ENCODE results near the gene FAM162A. TPM values are rescaled to one million over a fixed set of nuclear protein-coding genes. Genes with fewer than 3 reads are reported as not detected.

Gene FAM162A
- total and polyA plus RNA-seq, 4 donors, result 16.6 to 160 (median 29.6) TPM

DNA sequence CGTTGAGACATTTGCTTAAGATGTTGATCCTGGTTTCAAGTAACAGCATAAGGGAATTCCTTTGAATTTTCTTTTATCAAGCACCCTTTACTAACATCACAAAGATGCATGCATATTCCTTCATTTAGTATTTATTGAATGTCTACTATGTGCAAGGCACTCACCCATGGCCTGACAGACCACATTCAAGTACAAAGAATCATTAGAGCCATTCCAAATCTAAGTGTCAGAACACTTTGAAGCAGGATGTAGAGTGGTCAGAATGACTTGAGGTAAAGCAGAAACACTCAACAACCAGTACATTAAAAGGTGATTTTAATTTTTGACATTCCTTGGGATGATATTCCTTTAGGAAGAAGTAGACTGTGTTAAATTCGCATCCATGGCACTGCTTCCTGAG, 37.9 kb downstream of the FAM162A start:
- no peaks in the 10 kb centered on the region for H3K27me3 ChIP-seq (ENCODE audit: control insufficient read depth in 4 of 4, insufficient read depth in 4 of 4, low read length in 3 of 4)
- H3K27ac ChIP-seq (ENCODE audit: low read depth in 1 of 2, low read length in 2 of 2), result no peak overlapping the region
- WGBS, result 94% methylated on average over 2 of the region's 2 CpGs
- H3K4me1 ChIP-seq (ENCODE audit: control insufficient read depth in 4 of 4, insufficient read depth in 4 of 4, low read length in 3 of 4), result peaks cover 4 to 6% (median 5%) of the 10 kb centered on the region in 4 donors
- H3K9me3 ChIP-seq (ENCODE audit: control insufficient read depth in 4 of 4, low read length in 3 of 4), result no peaks in the 10 kb centered on the region
- TF ChIP-seq JUND (IDR thresholded peaks at IDR 0.05), result no peak
- TF ChIP-seq RAD21 (IDR thresholded peaks at IDR 0.05), result no peak
- TF ChIP-seq FOXA1 (IDR thresholded peaks at IDR 0.05), result no peak
- no peak for TF ChIP-seq RXRA (IDR thresholded peaks at IDR 0.05)
- DNase-seq (ENCODE audit: low spot score), result no peak
- H3K9ac ChIP-seq (ENCODE audit: low read depth in 1 of 2, low read length in 2 of 2), result no peak overlapping the region
- H3K4me3 ChIP-seq (ENCODE audit: low read depth in 1 of 3, low read length in 3 of 3), result no peak overlapping the region
- H3K36me3 ChIP-seq (ENCODE audit: control insufficient read depth in 4 of 4, insufficient read depth in 3 of 4, low read depth in 1 of 4, low read length in 3 of 4), result peaks cover 4 to 29% (median 19%) of the 10 kb centered on the region in 4 donors

DNA sequence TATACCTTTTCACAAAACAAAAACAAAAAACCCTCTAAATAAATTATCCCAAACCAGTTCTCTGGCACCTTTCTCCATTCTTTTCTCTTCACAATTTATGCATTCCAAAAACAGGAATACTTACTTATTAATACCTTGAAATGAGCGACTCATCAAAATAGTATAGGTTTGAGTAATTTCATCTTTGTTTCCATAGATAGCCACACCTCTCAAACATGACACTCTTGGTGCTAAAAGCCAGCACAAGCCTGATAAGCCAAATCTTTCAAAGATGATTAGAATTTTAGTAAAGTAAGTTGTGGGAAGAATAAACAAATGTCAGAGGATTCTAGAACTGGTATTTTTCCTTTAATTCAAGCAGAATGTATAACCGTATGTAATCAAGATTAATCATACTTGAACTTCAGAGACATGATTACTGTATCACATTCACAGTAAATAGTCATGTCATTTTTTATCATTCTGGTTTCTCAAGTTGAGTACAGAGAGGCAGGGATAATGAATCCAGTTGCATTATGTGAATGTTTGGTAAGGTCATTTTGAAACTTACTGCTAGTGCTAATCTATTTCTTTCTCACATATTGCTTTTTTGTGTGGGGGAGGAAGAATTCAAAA, 44.0 kb downstream of the FAM162A start:
- TF ChIP-seq, protein P1, sequence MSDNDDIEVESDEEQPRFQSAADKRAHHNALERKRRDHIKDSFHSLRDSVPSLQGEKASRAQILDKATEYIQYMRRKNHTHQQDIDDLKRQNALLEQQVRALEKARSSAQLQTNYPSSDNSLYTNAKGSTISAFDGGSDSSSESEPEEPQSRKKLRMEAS (IDR thresholded peaks at IDR 0.05), result no peak
- TF ChIP-seq HNF4G (IDR thresholded peaks at IDR 0.05) (no peak), FOXA1 (IDR thresholded peaks at IDR 0.05) (no peak), RAD21 (IDR thresholded peaks at IDR 0.05) (no peak)
- TF ChIP-seq, protein P2, sequence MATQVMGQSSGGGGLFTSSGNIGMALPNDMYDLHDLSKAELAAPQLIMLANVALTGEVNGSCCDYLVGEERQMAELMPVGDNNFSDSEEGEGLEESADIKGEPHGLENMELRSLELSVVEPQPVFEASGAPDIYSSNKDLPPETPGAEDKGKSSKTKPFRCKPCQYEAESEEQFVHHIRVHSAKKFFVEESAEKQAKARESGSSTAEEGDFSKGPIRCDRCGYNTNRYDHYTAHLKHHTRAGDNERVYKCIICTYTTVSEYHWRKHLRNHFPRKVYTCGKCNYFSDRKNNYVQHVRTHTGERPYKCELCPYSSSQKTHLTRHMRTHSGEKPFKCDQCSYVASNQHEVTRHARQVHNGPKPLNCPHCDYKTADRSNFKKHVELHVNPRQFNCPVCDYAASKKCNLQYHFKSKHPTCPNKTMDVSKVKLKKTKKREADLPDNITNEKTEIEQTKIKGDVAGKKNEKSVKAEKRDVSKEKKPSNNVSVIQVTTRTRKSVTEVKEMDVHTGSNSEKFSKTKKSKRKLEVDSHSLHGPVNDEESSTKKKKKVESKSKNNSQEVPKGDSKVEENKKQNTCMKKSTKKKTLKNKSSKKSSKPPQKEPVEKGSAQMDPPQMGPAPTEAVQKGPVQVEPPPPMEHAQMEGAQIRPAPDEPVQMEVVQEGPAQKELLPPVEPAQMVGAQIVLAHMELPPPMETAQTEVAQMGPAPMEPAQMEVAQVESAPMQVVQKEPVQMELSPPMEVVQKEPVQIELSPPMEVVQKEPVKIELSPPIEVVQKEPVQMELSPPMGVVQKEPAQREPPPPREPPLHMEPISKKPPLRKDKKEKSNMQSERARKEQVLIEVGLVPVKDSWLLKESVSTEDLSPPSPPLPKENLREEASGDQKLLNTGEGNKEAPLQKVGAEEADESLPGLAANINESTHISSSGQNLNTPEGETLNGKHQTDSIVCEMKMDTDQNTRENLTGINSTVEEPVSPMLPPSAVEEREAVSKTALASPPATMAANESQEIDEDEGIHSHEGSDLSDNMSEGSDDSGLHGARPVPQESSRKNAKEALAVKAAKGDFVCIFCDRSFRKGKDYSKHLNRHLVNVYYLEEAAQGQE (IDR thresholded peaks at IDR 0.05), result no peak
- TF ChIP-seq, protein P3, sequence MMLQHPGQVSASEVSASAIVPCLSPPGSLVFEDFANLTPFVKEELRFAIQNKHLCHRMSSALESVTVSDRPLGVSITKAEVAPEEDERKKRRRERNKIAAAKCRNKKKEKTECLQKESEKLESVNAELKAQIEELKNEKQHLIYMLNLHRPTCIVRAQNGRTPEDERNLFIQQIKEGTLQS (IDR thresholded peaks at IDR 0.05), result no peak
- Histone ChIP-seq H3K4me3 (ENCODE audit: low read depth in 1 of 3, low read length in 3 of 3) (no peak overlapping the region), H3K27ac (ENCODE audit: low read depth in 1 of 2, low read length in 2 of 2) (no peak overlapping the region), H3K4me1 (ENCODE audit: control insufficient read depth in 4 of 4, insufficient read depth in 4 of 4, low read length in 3 of 4) (no peaks in the 10 kb centered on the region), H3K27me3 (ENCODE audit: control insufficient read depth in 4 of 4, insufficient read depth in 4 of 4, low read length in 3 of 4) (no peaks in the 10 kb centered on the region), H3K9me3 (ENCODE audit: control insufficient read depth in 4 of 4, low read length in 3 of 4) (no peaks in the 10 kb centered on the region), H3K9ac (ENCODE audit: low read depth in 1 of 2, low read length in 2 of 2) (no peak overlapping the region), H3K36me3 (ENCODE audit: control insufficient read depth in 4 of 4, insufficient read depth in 3 of 4, low read depth in 1 of 4, low read length in 3 of 4) (peaks cover 5 to 52% (median 29%) of the 10 kb centered on the region in 4 donors)
- 91% methylated on average over 2 of the region's 2 CpGs for WGBS
- DNase-seq (ENCODE audit: low spot score), result no peak

DNA sequence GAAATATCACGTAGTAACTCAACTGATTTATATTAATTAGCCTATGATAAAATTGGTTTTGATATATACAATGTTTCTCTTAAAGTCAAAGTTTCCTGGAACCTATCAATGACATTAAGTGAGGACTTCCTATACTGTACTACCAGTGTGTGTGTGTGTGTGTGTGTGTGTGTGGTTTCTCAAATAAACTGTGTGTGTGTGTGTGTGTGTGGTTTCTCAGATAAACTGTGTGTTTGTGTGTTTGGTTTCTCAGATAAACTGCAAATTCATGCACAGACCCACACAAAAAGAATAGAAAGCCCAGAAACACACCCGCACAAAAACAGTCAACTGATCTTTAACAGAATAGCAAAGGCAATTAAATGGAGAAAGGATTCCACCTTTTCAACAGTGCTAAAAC, 46.4 kb downstream of the FAM162A start:
- DNase-seq (ENCODE audit: low spot score), result no peak
- Histone ChIP-seq H3K27ac (ENCODE audit: low read depth in 1 of 2, low read length in 2 of 2) (no peak overlapping the region), H3K4me3 (ENCODE audit: low read depth in 1 of 3, low read length in 3 of 3) (no peak overlapping the region), H3K4me1 (ENCODE audit: control insufficient read depth in 4 of 4, insufficient read depth in 4 of 4, low read length in 3 of 4) (no peaks in the 10 kb centered on the region), H3K9me3 (ENCODE audit: control insufficient read depth in 4 of 4, low read length in 3 of 4) (no peaks in the 10 kb centered on the region), H3K9ac (ENCODE audit: low read depth in 1 of 2, low read length in 2 of 2) (no peak overlapping the region), H3K27me3 (ENCODE audit: control insufficient read depth in 4 of 4, insufficient read depth in 4 of 4, low read length in 3 of 4) (no peaks in the 10 kb centered on the region), H3K36me3 (ENCODE audit: control insufficient read depth in 4 of 4, insufficient read depth in 3 of 4, low read depth in 1 of 4, low read length in 3 of 4) (peaks cover 6 to 54% (median 27%) of the 10 kb centered on the region in 4 donors)
- TF ChIP-seq FOXA1 (IDR thresholded peaks at IDR 0.05) (no peak), YY1 (IDR thresholded peaks at IDR 0.05) (no peak), TAF1 (conservative IDR thresholded peaks at IDR 0.05) (no peak), FOXA2 (IDR thresholded peaks at IDR 0.05) (no peak), EGR1 (IDR thresholded peaks at IDR 0.05; ENCODE audit: low read depth in 2 of 2) (no peak), SP1 (IDR thresholded peaks at IDR 0.05) (no peak), RAD21 (IDR thresholded peaks at IDR 0.05) (no peak), GABPA (IDR thresholded peaks at IDR 0.05 in 1 of 2, conservative IDR thresholded peaks at IDR 0.05 in 1 of 2) (no peak), HNF4G (IDR thresholded peaks at IDR 0.05) (no peak), RXRA (IDR thresholded peaks at IDR 0.05) (no peak)
- TF ChIP-seq, protein P4, sequence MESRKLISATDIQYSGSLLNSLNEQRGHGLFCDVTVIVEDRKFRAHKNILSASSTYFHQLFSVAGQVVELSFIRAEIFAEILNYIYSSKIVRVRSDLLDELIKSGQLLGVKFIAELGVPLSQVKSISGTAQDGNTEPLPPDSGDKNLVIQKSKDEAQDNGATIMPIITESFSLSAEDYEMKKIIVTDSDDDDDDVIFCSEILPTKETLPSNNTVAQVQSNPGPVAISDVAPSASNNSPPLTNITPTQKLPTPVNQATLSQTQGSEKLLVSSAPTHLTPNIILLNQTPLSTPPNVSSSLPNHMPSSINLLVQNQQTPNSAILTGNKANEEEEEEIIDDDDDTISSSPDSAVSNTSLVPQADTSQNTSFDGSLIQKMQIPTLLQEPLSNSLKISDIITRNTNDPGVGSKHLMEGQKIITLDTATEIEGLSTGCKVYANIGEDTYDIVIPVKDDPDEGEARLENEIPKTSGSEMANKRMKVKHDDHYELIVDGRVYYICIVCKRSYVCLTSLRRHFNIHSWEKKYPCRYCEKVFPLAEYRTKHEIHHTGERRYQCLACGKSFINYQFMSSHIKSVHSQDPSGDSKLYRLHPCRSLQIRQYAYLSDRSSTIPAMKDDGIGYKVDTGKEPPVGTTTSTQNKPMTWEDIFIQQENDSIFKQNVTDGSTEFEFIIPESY (IDR thresholded peaks at IDR 0.05), result no peak
- TF ChIP-seq, protein P2 (IDR thresholded peaks at IDR 0.05), result no peak
- TF ChIP-seq, protein P5, sequence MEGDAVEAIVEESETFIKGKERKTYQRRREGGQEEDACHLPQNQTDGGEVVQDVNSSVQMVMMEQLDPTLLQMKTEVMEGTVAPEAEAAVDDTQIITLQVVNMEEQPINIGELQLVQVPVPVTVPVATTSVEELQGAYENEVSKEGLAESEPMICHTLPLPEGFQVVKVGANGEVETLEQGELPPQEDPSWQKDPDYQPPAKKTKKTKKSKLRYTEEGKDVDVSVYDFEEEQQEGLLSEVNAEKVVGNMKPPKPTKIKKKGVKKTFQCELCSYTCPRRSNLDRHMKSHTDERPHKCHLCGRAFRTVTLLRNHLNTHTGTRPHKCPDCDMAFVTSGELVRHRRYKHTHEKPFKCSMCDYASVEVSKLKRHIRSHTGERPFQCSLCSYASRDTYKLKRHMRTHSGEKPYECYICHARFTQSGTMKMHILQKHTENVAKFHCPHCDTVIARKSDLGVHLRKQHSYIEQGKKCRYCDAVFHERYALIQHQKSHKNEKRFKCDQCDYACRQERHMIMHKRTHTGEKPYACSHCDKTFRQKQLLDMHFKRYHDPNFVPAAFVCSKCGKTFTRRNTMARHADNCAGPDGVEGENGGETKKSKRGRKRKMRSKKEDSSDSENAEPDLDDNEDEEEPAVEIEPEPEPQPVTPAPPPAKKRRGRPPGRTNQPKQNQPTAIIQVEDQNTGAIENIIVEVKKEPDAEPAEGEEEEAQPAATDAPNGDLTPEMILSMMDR (IDR thresholded peaks at IDR 0.05; ENCODE audit: low read depth, low read length, missing input control), result no peak
- WGBS, result 96% methylated on average over 2 of the region's 2 CpGs

All from liver (tissue), 9 donors.